HepG2 (cell line): Measurements from ENCODE around the gene SAPCD2. TPM values are rescaled to one million over a fixed set of nuclear protein-coding genes. Genes with fewer than 3 reads are reported as not detected.

Experiments used
- UBTF ChIP-seq: sonication (generic); formaldehyde crosslinking; IDR thresholded peaks from 2 replicates; pipeline ENCODE4 v1.4.0; 2020; ENCODE audit warnings: mild to moderate bottlenecking, missing genetic modification reagents
- ZFP91 ChIP-seq: sonication (generic); formaldehyde crosslinking; IDR thresholded peaks from 2 replicates; pipeline ENCODE4 v1.9.0; 2022; ENCODE audit warnings: missing genetic modification reagents, mild to moderate bottlenecking, borderline replicate concordance
- ZSCAN25 ChIP-seq: sonication (generic); formaldehyde crosslinking; IDR thresholded peaks from 2 replicates; pipeline ENCODE4 v1.8.0; 2022; ENCODE audit warnings: mild to moderate bottlenecking, missing genetic modification reagents
- polyA plus RNA-seq, 8 experiments: library from polyadenylated mRNA; depleted of rRNA in 3 of 8; stranded (reverse) in 7 of 8; unstranded in 1 of 8; fragments of >200 nt; fragmentation: Illumina TruSeq in 4 of 8; extraction: Trizol in 4 of 8; gene quantifications; 2 replicates each; pipeline versions ENCODE4 v1.2.1 to v1.2.3, GENCODE V29; 2011 to 2016; ENCODE audit warnings: low read depth in 4 of 8, missing spikeins in 1 of 8, mixed read lengths in 1 of 8; ENCODE audit not compliant: insufficient read depth in 1 of 8
- total RNA-seq, 5 experiments: library from RNA; depleted of rRNA; stranded (reverse); fragments of >200 nt; fragmentation: Illumina TruSeq; extraction: Trizol; gene quantifications; 2 replicates each; pipeline ENCODE4 v1.2.3, GENCODE V29; 2016; ENCODE audit warnings: low read depth in 1 of 5
- TF ChIP-seq, protein P1 (sequence below): sonication (generic); formaldehyde crosslinking; IDR thresholded peaks from 2 replicates; pipeline ENCODE4 v1.5.0; 2020; ENCODE audit warnings: mild to moderate bottlenecking, missing genetic modification reagents

SAPCD2 gene
- total and polyA plus RNA-seq, 2 of the 13 experiments (the other 11 are each of a cell fraction or from before 2014, with no cell fraction given), result 21.9 to 42.8 TPM

GRCh38 chr9:137069508-137070091 lies 757 bp downstream of the SAPCD2 start (continued):
- TF ChIP-seq ZFP91 (0 out of 2 replicates have a peak, but pooled peaks have one; percentile 2), UBTF (CRISPR knock-in tag) (peak; percentile 52; the same call in 1 of the 2 replicates), ZSCAN25 (CRISPR knock-in tag) (no peak)
- TF ChIP-seq, protein P1, sequence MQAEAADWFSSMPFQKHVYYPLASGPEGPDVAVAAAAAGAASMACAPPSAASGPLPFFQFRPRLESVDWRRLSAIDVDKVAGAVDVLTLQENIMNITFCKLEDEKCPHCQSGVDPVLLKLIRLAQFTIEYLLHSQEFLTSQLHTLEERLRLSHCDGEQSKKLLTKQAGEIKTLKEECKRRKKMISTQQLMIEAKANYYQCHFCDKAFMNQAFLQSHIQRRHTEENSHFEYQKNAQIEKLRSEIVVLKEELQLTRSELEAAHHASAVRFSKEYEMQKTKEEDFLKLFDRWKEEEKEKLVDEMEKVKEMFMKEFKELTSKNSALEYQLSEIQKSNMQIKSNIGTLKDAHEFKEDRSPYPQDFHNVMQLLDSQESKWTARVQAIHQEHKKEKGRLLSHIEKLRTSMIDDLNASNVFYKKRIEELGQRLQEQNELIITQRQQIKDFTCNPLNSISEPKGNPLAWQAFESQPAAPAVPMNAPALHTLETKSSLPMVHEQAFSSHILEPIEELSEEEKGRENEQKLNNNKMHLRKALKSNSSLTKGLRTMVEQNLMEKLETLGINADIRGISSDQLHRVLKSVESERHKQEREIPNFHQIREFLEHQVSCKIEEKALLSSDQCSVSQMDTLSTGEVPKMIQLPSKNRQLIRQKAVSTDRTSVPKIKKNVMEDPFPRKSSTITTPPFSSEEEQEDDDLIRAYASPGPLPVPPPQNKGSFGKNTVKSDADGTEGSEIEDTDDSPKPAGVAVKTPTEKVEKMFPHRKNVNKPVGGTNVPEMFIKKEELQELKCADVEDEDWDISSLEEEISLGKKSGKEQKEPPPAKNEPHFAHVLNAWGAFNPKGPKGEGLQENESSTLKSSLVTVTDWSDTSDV (CRISPR knock-in tag), result no peak
